GM19099 (cell line): Measurements from ENCODE around the gene DPAGT1.

ENCODE experiments used
- POLR2A ChIP-seq: IDR thresholded peaks from 3 replicates; pipeline ENCODE4 v1.6.1; 2011; ENCODE audit warnings: low read depth; ENCODE audit not compliant: insufficient read length; ENCODE audit errors: extremely low read depth

Gene DPAGT1

DNA sequence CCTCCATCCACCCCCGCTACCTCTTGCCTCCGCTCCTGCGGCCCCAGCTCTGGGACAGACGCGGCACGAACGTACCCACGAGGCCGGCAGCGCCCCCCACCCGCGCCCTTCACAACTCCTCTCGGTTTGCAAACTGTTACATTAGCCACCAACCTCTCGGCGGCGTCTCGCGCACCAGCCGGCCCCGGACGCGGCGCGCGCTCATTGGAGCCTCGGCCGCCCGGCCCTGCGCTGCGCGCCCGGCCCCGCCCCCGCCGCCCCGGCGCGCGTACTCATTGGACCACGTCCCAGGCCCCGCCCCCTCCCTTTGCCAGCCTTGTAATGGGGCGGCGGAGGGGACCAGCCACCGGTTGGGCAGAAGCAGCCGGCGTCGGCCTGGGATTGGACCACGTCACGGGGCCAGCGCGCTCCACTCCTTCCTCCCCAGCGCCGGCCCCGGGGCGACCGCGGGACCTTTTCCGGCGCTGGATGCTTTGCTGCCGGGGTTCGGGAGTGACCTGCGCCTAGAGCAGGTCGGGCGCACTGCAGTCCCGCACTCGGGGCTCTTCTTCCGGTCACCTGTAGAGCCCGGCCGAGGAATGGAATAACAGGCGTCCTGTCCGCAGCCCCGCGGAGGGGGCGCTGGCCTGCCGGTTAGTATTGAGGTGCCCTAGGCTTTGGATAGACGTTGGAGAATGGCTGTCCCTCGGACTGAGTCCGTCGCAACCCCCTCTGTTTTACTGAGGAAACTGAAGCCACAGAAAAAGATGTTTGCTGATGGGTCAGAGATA lies 44.5 kb downstream of the DPAGT1 start, which contains the start of gene HYOU1:
HYOU1 (minus strand) TSS at position 206 of the 770 bp plus-strand sequence. CDS start 1,045 bp downstream, outside the sequence.
- TF ChIP-seq POLR2A, result peak; percentile 81

DNA sequence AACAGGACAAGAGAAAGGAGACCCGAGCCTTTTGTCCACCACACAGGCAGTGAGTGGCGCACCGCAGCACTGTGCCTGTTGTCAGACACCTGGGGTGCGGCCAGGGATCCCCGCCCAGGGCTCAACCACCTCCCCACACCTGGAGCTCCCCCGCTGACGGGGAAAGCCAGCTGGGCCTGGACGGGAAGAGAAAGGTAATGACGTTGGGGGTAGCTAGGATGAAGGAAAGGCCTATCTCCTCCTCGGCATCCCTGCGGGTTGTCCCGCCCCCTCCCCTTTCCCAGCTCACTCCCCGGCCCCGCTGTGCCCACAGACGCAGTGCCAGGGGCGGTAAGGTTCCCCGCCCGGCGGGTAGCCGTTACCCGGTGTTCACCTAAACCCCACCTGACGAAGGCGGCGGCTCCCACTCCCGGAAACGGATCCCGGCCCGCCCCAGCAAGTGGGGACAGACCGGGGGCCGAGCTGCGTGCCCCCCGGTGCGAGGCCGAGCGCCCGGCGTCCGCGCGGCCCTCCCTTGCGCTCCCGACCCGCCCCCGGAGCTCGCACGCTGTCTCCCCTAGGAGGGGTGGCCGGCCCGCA lies 45.1 kb downstream of the DPAGT1 start:
- TF ChIP-seq POLR2A, result no peak

DNA sequence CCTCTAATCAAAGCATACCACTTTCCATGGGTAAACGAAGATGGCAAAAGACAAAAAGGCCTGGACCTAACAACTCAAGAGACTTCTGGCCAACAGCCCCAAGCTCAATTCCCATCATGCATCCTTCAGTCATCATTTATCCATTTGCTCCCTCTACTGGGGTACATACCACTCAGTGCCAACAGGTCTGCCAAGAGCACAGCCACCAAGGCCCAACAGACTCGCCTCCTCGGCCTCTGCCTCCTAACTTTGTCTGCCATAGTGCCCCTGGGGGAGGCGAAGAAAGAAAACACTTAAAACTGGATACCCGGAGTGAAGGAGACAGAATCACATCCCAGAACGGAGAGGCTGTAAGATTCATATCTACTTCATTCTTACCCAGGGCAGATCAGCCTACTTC lies 45.8 kb downstream of the DPAGT1 start:
- TF ChIP-seq POLR2A, result no peak

DNA sequence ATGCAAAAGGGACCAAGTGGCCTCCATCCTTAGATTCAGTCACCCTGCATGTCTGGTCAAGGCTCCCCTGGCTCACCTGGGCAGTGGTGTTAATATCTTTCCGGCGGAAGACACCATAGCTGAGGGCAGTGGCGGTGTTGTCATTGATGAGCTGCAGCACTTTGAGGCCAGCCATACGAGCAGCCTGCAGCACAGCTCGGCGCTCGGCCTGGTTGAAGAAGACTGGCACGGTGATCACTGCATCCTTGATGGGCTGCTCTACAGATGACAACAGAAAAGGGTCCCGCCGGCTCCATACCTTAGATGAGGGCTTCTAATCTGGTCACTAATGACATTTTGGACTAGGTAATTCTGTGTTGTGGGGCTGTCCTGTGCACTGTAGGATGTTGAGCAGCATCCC lies 47.2 kb downstream of the DPAGT1 start:
- TF ChIP-seq POLR2A, result no peak

DNA sequence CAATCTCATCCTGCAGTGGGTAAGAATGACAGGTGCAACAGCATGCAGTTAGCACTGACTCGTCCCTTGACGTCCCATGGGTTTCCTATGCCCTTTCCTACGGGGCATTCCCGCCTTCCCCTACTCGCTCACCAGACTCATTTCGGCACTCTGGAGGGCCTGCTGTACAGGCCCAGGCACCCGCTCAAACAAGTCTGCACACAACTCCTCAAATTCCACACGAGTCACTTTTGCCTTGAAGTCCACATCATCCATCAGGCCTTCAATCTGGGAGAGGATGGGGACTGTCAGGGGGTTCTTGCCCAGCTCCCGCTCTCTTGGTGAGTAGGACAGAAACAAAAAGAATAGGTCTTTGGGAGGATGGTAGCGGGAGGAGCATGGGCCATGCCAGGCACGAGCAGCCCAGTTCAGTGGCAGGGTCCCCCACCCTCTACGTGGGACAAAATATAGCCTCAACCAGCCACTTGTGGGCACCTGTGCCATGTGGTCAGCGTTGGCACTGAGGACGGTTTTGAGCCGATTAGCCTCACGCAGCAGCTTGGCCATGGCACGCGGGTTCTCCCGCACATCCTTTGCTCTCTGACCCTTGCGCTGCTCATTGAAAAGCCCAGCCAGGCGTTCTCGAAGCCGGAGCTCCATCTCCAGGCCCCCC lies 49.4 kb downstream of the DPAGT1 start:
- TF ChIP-seq POLR2A, result no peak

DNA sequence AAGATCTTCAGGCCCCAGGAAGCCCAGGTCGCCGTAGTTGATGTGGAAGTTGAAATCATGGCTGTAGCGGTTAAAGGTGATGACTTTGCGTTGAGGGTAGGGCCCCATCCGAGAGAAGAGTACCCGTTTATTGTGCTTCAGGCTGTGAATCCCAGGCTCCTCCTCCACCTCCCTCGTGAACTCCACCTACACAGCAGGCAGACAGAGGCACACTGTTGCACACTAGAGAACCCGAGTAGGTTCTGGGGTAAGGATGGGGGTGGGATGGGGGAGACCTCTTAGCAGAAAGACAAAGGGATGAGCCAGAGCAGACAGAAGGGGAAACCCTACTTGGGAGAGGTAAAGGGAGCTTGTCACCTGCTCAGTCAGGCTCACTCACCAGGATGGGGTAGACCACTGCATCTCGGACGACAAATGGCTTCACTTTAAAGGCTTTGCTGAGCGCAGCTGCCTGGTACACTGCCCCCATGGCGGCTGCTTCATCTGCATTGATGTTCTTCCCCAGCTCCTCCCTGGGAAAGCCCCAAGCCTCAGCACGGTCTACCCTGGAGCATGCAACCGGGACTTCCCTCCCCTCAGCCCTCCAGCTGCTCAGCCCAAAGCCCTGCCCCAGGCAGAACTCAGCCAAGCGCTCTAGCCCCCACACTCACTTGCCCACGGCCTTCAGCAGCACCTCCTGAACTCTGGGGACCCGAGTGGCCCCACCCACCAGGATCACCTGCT lies 50.1 kb downstream of the DPAGT1 start:
- TF ChIP-seq POLR2A, result peak; percentile 20

DNA sequence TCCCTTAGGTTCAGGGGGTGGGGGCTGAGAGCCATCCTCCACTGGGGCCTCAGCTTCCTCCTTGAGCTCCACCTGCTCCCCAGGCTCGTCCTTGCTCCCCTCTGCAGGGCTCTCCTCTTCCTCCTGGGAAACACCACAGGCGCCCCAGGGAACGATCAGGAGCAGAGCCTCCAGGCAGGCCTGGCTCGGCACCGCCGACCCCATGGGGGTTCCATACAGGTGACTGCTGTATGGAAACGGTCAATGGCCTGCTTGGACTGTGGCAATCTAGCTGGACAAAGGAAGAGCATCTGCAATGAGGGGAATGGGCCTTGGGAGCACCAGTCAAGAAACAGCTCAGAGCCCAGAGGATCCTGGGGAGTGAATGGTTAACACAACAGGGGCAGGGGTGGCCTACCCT lies 52.6 kb downstream of the DPAGT1 start:
- no peak for TF ChIP-seq POLR2A

DNA sequence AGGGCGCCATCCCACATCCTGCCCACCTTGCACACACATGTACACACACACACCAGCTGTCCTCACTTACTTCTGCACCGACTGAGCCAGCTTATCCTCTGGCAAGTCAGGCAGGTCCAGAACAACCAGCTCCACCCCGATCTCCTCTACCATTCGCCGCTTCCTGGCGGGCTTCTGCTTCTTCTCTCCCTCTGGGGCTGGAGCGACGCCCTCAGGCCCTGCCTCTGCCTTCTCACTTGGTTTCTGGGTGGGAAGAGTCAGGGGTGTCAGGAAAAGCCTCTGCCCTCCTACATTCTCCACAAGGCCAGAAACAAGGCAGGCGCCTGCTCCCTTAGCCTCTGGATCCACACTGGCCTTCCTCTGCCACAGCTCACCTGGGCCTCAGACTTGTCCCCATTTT lies 53.0 kb downstream of the DPAGT1 start:
- TF ChIP-seq POLR2A, result no peak

DNA sequence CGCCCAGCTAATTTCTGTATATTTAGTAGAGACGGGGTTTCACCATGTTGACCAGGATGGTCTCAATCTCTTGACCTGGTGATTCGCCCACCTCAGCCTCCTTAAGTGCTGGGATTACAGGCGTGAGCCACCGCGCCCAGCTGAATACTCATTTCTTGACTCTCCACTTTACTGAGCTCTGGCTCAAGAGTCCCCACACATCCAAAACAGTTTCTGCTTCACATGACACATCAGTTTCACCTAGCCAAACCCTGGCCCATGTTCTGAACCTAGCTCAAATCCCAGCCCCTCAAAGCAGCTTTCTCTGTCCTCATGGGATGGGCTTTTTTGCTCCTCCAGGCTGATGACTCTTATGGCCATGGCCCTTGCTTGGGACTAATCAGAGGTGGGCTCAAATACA lies 54.4 kb downstream of the DPAGT1 start:
- TF ChIP-seq POLR2A, result no peak
